HG03280 (cell line): ENCODE results near the gene SRRM1.
"Not testable (repeated sequence)": the region's sequence is repeated elsewhere in the genome, so short reads cannot be mapped to it uniquely, and the experiment has no call there.

Experiments used
- ATAC-seq: cut with Tn5 transposase; IDR thresholded peaks from one replicate; pipeline ENCODE4 v1.9.1; 2021; ENCODE audit warnings: mild to moderate bottlenecking, moderate library complexity; ENCODE audit not compliant: unreplicated experiment

SRRM1 gene

GRCh38 chr1:24713736-24714135 is 70.6 kb downstream of the SRRM1 start:
- ATAC-seq: no peak

DNA sequence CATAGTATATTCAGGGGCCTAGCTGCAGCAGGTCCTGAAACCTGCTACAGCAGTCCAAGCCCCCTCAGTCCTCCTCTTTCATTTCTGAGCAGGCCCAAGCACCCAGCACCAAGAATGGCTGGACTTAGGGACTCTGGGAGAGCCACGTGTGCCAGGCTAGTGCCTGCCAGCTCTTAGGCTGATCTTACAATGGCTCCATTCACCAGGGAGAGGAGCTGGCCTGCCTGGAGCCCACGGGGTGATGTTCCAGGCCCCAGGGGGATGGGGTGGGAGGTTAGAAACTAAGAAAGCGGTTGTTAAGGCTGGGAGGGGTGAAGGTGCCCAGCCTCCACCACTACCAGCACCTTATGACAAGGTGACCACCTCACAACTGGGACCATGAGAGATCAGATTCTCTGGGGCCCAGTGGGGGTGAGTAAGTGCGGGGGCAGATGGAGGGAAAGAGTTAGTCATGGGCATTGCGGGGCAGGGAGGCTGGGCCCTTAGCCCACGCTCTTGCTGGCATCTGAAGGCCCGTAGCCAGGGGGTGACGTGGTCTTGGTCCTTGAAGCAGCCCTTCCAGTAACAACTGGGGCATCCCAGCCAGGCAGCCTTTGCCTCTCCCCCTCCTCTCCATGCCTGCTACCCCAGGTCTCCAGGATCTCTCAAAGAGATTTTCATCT is 71.9 kb downstream of the SRRM1 start:
- no peak for ATAC-seq

DNA sequence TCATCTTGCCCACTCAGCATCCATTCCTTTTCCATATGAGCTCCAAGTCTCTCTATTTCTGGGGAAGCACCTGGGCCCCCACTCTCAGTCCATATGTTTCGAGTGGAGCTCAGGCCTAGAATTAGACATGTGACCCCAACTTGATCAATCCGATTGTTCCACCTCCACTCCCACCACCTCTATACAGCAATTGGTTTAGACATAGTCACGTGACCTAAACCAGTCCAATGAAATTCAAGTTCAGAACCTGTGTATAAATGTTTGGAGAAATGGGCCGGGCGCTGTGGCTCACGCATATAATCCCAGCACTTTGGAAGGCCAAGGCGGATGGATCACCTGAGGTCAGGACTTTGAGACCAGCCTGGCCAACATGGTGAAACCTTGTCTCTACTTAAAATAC is 72.6 kb downstream of the SRRM1 start:
- no peak for ATAC-seq

DNA sequence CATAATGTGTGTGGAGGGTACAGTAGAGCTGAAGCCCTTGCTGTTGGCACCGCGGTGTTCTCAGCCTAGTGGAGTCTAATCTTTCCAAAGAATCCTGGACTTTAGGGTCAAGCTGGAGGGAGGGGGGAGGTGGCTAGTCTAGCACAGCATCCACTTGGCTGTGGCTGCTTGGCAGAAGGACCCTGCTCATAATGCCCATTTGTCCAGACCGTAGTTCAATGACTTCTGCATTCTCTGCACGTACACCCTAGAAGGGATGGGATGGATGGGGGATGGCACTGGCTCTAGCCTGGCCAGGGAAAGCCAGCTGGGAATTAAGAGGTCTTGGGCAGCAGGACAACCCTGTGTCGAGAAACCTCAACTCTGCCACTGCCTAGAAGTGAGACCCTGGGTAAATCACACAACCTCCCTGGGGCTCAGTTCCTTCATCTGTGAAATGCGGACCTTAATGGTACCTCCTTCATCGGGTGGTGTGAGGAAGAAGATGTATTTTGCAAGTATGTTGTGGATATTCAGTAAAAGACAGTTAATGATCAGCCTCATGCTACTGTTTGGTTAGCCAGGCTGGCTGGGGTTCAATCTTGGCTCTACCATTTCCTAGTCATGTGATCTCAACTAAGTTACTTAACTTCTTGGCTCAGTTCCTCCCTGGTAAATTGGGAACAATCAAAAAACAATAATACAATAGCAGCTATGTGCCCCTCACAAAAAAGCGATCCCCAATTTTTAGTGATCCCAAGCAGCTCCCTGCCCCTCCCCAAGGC is 75.0 kb downstream of the SRRM1 start:
- ATAC-seq: no peak

- no peak for ATAC-seq
These were observed 77.0 kb downstream of the SRRM1 start for GRCh38 chr1:24720152-24720551.

DNA sequence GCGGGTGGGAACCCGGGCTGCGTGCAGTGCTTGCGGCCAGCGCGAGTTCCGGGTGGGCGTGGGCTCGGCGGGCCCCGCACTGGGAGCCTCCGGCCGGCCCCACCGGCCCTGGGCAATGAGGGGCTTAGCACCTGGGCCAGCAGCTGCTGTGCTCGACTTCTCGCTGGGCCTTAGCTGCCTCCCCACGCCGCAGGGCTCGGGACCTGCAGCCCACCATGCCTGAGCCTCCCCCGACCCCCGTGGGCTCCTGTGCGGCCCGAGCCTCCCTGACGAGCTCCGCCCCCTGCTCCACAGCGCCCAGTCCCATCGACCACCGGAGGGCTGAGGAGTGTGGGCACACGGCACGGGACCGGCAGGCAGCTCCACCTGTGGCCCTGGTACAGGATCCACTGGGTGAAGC is 78.4 kb downstream of the SRRM1 start:
- no peak for ATAC-seq

- not testable (repeated sequence) for ATAC-seq
These were observed 79.3 kb downstream of the SRRM1 start for GRCh38 chr1:24722073-24723035.
